Stimulated activated naive CD4-positive, alpha-beta T cell (primary cell): ENCODE measurements around the gene ARFIP1.
"Not testable (repeated sequence)": the region's sequence is repeated elsewhere in the genome, so short reads cannot be mapped to it uniquely, and the experiment has no call there.

Experiments used
- DNase-seq, 6 experiments: peaks; one replicate each; lab custom pipeline; 2025; lab: John Stamatoyannopoulos, UW

ARFIP1 gene

DNA sequence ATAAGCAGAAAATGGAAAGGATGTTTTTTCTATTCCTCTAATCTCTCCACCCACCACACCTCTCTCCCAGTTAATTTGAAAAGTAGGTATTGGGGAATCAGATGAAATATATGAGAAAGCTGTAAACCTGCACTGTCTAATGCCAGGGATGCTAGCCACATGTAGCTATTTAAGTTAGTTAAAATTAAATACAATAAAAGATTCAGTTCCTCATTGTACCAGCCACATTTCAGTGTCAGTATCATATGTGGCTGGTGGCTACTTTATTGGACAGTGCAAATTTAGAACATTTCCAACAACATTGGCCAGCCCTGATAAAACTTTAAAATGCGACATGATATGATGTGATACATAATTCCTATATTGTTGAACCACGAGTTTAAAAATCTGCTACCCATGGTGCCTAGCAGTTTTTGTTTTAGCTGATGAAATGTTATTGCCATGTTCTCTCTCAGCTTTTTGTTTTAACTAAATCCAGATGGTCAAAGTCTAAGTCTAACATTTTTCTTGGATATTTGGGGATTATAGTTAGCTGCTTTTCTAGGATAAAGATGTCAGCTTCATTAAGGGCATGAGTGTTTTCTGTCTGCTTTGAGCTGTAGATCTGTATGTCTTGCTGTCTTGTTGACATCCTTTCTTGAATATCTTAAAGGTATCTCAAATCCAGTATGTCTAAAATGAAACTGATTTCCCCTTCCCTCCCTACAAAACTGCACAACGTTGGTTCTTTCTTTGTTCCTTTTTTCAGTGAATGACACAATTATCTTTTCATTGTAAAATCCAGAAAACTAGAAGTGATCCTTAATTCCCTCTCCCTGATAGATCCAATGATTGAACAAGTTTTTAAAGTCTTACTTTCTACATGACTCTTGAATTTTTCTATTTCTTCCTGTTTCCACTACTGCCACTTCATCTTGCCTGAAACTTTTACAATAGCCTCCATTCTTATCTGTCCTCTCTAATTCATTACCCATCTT lies 6.2 kb downstream of the ARFIP1 start:
- DNase-seq = no peak

DNA sequence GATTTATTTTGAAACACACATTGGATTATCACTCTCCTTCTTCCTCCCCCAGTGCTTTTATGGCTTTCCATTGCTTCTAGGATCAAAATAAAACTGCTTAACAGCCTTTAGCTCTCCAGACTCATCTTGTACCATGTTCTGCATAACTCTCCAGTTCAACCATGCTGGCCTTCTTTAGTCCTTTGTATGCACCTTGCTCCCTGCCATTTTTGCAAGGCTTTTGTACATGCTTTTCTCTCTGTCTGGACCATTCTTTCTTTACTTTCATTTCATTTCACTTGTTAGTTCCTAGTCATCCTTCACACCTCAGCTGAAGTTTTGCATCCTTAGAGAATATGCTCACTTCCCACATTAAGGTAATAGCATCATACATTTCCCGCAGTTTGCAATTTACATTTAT lies 6.9 kb downstream of the ARFIP1 start:
- DNase-seq = no peak

DNA sequence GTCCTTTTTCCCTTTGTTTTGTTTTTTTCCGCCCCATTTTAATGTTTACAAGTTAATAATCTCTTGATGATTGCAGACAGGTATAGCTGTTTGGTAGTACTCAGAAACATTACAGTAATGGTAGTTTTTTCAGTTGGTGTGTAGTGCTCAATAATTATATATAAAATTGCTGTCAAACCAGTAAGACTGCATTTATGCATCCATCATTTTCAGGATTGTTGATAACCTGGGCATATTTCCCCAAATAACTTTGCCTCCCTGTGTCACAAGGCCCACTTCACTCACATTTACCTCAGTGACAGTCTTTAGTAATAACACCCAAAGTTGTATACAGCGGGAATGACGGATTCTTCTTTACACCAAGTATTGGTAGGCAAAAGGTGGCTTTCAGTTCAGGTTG lies 16.1 kb downstream of the ARFIP1 start:
- no peak for DNase-seq

GRCh38 chr4:152803541-152803940 lies 23.8 kb downstream of the ARFIP1 start:
- no peak for DNase-seq

DNA sequence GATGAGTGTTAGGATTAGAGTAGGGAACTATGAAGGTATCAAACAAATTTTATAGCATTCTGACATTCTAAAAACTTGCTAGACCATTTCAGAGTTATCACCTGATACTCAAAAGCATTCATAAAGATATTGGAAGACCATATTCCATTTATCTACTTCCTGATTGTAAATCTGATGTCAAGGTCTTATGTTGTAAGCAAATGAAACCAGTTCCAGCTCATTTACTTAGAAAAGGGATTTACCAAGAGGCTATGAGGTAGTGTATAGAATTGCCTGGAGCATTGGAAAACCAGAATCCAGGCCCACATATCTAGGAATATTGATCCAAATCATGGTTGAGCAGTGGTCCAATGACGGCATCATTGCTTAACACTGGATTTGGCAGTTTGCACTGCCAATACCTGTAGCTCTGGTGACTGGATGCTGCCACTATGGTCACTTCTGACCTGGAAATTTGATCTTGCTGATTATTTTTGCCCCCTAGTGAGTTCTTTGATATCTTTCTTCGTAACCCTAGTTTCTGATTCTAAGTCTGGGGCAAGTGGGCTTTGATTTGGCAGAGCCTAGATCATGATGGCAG lies 25.4 kb downstream of the ARFIP1 start:
- no peak for DNase-seq

GRCh38 chr4:152805818-152806217 lies 26.1 kb downstream of the ARFIP1 start:
- DNase-seq = no peak

GRCh38 chr4:152806501-152807125 lies 26.9 kb downstream of the ARFIP1 start:
- no peak for DNase-seq

GRCh38 chr4:152807294-152807829 lies 27.6 kb downstream of the ARFIP1 start:
- no peak for DNase-seq

GRCh38 chr4:152808670-152809069 lies 28.9 kb downstream of the ARFIP1 start:
- DNase-seq = no peak

GRCh38 chr4:152810715-152811287 lies 31.0 kb downstream of the ARFIP1 start:
- DNase-seq = no peak

- no peak for DNase-seq
These were observed 35.3 kb downstream of the ARFIP1 start for GRCh38 chr4:152815078-152815477.

DNA sequence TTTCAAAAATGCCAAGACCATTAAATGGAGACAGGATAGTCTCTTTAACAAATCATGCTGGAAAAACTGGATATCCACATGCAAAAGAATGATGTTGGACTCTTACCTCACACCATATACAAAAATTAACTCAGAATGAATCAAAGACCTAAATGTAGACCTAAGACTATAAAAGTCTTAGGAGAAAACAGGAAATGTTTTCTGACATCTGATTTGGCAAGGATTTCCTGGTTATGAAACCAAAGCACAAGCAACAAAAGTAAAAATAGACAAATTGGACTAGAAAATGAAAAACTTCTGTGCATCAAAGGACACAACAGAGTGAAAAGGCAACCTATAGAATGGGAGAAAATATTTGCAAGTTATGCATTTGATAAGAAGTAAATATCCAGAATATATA lies 37.6 kb downstream of the ARFIP1 start:
- DNase-seq = no peak

GRCh38 chr4:152819026-152819645 lies 39.4 kb downstream of the ARFIP1 start:
- DNase-seq = no peak

DNA sequence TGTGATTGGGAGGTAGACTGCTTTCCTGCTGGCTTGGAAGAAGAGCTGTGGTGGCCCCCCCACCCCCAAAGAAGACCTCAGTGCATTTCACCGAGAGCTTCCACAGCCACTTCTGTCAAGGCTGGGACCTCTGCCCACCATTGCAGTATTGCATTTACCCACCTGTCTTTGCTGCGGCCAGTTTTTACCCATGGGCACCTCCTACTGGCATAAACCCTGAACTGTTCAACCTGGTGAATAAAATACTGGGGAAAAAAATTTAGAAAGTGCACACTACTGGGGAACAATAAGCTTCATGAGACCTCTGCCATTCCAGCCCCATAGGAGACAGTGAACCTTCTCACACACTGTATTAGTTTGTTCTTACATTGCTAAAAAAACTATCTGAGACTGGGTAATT lies 40.3 kb downstream of the ARFIP1 start:
- DNase-seq = no peak

DNA sequence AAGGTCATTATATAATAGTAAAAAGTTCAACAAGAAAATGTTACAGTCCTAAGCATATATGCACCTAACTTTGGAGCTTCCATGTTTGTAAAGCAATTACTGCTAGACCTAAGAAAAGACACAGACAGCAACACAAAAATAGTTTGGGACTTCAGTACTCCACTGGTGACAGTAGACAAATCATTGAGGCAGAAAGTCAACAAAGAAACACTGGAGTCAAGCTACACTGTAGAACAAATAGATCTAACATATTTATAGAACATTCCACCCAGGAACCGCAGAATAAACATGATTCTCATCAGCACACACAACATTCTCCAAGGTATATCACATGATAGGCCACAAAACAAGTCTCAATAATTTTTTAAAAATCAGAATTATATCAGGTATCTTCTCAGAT lies 42.6 kb downstream of the ARFIP1 start:
- DNase-seq = no peak

DNA sequence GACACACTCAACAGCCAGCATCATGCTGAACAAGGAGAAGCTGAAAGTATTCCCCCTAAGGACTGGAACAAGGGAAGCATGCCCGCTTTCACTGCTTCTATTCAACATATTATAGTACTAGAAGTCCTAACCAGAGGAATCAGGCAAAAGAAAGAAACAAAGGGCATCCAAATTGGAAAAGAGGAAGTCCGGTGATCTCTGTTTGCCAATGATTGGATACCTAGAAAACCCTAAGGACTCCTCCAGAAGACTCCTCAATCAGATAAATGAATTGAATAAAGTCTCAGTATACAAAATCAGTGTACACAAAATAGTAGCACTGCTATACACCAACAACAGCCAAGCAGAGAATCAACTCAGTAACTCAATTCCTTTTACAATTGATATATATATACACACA lies 44.8 kb downstream of the ARFIP1 start:
- no peak for DNase-seq

DNA sequence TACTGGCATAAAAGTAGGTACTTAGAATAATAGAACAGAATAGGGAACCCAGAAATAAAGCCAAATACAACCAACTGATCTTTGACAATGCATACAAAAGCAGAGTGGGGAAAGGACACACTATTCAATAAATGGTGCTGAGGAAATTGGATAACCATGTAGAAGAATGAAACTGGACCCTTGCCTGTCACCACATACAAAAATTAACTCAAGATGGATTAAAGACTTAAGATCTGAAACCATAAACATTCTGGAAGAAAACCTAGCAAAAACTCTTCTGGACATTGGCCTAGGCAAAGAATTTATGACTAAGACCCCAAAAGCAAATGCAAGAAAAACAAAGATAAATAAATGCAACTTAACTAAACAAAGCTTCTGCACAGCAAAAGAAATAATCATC lies 45.6 kb downstream of the ARFIP1 start:
- no peak for DNase-seq

DNA sequence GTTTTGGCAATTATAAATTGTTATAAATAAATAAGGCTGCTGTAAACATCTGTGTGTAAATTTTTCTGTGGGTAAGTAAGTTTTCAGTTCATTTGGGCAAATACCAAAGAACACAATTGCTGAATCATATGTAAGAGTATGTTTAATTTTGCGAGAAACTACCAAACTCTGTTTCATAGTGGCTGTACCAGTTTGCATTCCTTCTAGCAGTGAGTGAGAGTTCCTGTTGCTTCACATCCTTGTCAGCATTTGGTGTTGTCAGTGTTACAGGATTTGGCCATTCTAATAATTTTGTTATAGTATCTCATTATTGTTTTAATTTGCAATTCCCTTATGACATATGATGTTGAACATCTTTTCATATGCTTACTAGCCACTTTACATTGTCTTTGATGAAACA lies 48.4 kb downstream of the ARFIP1 start:
- no peak for DNase-seq

- no peak for DNase-seq
These were observed 51.7 kb downstream of the ARFIP1 start for GRCh38 chr4:152831416-152831815.

GRCh38 chr4:152836936-152837335 lies 57.2 kb downstream of the ARFIP1 start:
- DNase-seq = no peak

DNA sequence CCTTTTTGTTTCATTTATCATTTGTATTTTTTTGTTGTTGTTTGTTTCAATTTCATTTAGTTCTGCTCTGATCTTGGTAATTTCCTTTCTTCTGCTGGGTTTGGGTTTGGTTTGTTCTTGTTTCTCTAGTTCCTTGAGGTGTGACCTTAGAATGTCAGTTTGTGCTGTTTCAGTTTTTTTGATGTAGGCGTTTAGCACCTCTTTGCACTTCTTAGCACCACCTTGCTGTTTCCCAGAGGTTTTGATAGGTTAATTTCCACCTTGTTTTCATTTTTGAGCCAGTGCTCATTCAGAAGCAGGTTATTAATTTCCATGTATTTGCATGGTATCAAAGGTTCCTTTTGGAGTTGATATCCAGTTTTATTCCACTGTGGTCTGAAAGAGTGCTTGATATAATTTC lies 60.0 kb downstream of the ARFIP1 start:
- not testable (repeated sequence) for DNase-seq
